GM12892 (cell line): ENCODE results near the gene CLUH.

Source experiments
- POLR2A ChIP-seq: IDR thresholded peaks from 2 replicates; pipeline ENCODE4 v1.6.1; 2011; ENCODE audit warnings: low read depth, low read length, control low read depth
- POLR2AphosphoS5 ChIP-seq: IDR thresholded peaks from 2 replicates; pipeline ENCODE4 v1.6.1; 2011; ENCODE audit warnings: low read depth, low read length, control low read depth
- TAF1 ChIP-seq: IDR thresholded peaks from 2 replicates; pipeline ENCODE4 v1.6.1; 2011; ENCODE audit warnings: low read depth, mild to moderate bottlenecking, control low read depth, low read length, borderline replicate concordance

DNA sequence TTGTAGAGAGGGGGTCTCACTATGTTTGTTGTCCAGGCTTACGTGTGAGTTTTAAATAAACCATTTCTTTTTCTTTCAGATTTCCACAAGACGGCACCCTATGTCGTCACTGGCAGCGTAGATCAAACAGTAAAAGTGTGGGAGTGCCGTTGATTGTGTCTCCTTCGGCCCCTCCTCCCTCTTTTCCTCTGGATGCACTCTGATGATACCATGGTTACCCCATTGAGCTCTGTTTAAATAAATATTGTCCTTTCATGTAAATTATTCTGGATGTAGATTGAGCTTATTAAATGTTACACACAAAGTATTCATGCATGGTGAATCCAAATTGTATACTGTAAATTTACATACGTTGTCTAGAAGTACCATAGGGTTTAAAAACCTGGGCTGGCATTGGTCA, 29.9 kb downstream of the CLUH start:
- TF ChIP-seq TAF1 (no peak), POLR2A (no peak), POLR2AphosphoS5 (no peak)
